NCI-H2107 treated with DMSO at 0.1 percent for 48 hours (cell line): ENCODE results near the gene DYRK1A.

ENCODE experiments used
- DNase-seq: peaks from one replicate; lab custom pipeline; 2025; ENCODE audit not compliant: unreplicated experiment; lab: John Stamatoyannopoulos, UW

The DYRK1A gene

DNA sequence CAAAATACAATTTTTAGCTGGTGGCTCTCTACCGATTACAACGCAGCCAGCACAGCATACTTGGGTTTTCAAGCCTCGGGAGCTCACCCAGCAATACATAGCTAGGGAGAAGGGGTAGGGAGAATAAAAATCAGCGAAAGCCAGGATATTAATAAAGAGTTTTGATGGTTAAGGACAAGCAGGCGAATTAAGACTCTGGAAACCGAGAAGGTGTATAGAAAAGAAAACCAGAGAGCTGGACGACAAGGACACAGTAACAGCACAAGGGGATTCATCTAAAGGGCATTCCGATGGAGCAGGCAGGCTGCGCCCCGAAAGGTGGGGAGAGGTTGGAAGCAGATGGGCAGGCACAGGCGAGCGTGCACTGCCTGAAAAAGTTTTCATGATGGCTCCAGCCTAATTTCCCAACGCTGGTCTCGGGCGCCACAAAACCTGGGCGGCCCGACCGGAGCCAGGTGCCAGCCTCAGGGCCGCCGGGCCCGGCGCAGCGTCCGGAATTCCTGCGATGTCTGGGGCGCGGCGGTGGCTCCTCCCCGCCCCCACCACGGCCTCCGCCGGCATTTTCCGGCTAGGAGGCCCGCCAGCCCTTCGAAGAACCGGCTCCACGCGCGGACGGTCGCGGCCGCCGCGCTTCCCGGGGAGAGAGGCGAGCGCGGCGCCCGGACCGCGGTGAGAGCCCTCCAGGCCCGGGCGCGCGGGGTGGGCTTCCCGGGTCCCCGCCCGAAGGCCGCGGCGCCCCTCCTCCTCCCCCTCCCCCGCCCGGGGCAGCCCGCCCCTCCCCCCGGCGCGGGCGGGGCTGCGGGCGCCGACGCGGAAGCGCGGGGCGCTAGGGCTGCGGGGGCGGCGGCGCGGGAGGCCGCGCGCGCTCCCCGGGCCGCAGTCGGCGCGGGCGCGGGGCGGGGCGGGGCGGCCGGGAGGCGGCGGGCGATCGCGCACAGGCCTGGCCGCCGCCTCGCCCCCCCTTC is 774 bp upstream of the DYRK1A start:
- DNase-seq: no peak

DNA sequence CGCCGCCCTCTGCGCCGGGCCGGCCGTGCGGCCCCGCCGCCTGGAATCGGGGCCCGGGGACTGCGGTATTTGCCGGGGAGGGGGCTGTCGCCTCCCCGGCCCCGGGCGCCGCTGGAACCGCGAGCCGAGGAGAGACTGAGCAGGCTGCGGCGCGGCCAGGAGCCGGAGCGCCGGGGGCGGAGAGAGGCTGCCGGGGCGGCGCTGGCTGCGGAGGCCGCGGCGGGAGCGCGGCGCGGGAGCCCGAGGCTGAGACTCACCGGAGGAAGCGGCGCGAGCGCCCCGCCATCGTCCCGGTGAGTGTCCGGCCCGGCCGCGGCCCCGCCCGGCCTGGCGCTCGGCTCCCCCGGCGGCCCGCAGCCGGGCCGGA is 746 bp downstream of the DYRK1A start:
- no peak for DNase-seq

DNA sequence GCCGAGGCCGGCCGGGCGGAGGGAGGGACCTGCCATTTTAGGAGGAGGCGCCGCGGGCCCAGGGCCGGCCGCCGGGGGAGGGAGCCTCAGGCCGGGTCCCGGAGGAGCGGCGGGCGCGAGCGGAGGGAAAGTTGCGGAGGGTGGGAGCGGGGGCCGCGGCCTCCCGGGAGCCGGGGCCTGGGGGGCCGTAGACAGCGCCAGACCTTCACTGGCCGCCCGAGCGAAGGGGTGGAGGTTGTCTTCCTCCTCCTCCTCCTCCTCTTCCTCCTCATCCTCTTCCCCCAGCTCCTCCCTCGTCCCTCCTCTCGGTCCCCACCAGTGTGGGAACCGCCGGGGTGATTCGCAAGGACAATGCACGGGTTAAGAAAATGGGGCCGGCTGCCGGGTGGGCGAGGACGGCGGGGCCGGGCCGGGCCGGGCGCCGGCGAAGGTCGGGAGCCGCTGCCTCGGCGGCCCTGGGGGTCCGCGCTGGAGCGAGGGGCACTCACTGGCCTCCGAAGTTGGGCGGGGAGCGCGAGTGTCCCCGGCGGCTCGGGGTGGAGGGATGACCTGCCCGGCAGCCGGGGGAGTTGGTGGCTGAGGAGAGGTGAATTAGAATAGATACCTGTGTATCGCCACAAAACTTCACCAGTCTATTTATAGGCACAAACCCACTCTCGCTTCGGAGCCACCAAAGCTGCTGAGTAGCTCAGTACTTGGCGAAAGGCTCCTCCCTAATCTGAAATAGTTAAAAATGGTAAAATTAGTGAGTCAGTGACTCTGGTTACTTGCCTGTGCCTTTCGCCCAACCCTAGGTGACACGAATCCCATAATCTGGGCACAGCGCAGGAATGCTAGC is 1.3 kb downstream of the DYRK1A start:
- DNase-seq: no peak

DNA sequence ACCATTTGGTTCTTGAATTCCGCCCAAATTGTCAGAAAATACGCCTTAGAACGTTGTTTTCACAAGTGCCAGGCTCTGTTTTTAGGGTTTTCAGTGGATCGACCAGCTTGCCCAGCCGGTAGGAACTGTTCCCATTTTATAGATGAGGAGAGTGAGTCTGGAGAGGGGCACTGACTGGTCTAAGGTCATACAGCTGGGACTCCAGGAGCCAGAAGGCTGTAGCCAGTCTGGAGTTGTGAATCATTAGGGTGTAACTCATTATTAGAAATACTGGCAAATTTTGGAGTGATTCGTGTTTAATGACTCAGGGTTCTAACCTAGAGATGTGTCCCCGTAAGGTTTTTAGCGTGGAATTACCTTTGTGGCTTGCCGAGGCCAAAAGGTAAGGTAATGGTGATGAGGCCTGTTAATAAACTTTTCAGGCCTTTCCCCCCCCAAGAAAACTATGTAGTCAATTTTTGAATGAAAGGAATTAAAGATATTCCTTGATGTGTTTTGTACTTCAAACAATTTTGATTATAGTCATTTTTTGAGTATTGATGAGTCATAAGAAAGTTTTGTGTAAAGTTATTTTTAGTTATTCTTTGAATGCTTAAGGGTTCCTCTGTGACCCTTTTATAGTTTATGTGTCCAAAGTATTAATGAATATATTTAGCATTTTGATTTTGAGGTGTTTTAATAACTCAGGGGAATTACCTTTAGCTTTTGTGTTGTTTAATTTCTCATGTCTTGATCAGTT is 2.1 kb downstream of the DYRK1A start:
- no peak for DNase-seq

DNA sequence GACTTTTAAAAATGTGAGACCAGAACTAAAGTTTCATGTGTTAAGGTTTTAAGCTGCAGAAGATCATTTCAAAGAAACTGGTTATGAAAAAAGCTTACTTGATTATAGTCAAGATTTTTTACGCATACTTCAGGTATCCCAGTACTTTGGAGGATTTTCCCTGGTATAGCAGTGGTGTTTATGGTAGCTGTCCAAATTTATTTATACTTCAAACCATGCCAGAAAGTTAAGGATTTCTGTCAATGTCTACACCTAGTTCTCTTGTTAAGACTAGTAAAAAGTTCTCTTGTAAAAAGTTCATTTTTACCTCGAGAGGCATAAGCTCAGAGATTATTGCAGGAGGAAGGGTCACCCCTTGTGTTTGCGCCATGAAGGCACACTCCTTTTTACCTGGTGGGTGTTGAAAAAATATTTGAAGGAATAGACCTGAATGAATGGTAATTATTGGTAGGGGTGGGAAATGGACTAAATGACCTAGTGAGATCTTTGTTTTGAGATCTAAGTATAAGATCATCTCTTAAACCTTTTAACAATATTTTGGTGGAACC is 2.8 kb downstream of the DYRK1A start:
- no peak for DNase-seq

DNA sequence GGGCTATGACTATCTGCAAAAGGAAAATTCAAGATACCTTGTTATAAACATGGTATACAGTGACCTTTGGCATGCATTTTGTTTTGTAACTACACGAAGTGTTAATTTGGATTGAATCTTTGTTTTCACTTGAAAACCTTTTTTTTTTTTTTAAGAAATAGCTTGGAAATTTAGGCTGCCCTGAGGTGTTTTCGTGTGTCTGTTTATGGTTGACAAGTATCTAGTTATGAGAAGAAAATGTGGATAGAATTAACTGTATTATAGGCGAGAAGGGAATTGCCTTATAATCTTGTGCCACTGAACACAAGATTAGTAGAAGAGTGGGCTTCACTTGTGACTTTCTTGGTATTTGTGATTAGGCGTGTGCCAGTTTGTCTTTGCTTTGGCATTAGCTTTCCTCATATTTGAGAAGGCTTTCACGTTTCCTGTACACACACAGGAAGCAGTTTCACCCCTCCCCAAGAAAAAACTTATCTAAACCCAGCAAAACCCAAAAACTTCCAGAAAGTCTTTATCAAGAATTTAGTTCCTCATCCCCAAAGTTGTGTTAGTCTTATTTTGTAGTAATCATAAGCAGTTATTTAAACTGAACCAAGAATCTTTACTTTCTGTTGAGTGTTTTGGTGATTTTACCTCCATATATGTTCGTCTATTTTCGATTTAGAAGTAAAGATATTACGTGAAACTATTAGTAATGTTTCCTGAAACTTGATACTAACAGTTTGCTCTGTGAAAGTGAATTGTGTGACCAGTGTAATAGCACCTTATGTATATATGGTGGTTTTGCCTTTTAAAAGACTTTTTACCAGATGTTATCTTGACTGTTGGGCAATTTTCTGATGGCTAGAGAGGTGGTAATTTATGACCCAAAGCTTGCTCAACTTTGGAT is 3.8 kb downstream of the DYRK1A start:
- DNase-seq: no peak

DNA sequence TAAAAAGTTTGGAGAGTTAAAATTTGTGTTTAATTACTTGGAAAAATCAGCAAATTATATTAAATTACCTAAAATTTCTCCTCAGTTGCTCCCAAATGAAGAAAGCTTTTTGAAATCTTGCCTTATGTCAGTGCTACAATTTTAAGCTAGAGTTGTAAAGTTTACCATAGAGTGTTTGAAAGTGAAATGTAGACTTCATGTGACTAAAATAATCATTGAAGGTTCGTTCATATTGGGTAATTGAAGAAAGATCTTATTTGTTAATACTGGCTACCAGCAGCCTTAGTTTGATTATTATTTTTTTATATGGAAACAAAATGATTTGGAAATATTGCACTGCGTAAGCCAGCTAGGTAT is 4.4 kb downstream of the DYRK1A start:
- no peak for DNase-seq

DNA sequence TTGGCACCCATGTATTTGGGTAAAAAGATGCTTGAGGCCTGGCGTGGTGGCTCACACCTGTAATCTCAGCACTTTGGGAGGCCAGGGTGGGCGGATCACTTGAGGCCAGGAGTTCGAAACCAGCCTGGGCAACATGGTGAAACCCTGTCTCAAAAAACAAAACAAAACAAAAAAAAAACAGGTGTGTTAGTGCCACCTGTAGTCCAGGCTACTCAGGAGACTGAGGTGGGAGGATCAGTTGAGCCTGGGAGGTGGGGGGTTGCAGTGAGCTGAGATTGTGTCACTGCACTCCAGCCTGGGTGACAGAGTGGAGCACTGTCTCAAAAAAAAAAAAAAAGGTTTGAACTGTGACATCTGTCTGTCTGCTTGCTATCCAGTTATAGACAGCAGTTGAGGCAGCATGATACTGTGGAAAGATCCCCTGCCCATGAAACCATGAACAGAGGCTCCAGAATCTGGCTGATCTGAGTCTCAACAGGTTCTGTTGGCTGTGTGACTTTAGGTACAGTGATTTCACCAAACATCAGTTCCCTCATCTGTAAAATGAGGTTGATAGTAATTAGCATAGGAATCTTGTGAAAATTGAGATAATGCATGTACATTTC is 5.7 kb downstream of the DYRK1A start:
- DNase-seq: no peak

DNA sequence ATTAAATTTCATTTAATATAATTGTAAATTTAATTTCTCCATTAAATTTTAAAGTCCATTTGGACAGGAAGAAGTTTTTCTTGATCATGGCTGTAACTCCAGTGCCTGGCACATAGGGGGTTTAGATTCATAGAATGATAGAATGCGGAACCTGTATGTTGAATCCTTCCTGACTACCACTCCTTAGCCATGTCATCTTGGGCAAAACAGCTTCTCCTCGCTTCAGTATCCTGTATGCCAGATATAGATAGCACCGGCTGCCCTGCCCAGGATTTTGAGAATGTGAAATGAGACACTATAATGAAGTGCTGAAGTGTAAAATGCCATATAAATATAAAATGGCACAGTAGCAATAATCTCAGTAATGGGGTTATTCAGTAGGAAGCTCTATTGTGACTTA is 6.4 kb downstream of the DYRK1A start:
- no peak for DNase-seq

DNA sequence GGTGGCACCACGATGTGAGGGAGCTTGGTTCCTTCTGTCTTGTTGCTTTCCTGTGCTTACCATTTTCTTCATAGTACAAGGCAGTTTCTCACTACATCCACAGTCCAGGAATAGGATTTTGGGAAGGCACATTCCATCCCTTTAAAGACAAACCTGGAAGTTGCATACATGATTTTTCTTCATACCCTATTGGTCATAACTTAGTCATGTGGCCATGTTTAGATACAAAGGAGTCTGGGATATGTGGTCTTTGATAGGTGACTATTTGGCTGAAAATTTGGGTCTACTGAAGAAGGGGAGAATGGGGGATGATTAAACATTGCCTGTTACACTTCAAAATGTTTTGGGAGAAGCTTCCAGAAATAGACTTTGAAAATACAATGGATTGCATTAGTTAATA is 7.0 kb downstream of the DYRK1A start:
- no peak for DNase-seq

DNA sequence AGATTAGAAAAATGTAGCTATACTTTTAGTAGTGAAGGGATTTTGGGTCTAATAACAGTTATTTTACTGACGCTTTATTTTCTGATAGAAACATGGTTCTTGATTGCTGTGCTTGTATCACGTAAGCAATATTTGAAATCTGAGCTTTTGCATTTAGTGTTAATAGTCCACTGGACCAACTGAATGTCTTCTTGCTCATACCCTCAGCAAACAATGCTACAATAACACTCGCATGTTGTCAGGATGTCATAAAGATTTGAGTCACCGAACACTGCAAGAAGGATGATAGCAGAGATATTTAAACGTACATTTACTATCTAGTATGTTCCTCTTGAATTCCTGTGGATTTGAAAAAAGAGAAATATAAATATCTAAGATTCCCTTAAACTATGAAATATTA is 7.5 kb downstream of the DYRK1A start:
- DNase-seq: no peak

DNA sequence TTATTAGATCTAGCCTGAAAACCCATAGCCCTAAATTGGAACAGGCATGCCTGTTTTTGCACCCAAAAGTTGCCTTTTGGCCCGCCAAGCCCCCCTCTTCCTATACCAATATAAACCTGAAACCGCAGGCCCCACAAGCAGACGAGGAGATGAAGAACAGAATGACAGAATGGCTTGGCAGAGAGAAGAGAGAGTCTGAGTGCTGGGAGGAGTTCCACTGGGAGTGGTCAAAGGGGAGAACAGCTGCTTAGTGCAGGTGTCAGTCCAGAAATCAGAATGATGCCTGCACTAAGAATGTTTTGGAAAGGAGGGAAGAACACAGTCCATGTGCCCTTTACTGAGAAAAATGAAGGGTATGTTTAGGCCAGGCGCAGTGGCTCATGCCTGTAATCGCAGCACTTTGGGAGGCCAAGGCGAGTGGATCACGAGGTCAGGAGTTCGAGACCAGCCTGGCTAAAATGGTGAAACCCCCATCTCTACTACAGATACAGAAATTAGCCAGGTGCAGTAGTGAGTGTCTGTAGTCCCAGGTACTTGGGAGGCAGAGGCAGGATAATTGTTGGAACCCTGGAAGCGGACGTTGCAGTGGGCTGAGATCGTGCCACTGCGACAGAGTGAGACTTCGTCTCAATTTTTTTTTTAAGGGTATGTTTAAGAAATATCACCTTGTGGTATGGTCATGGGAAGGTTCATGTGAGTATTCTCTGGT is 9.4 kb downstream of the DYRK1A start:
- peak; percentile 56 for DNase-seq

DNA sequence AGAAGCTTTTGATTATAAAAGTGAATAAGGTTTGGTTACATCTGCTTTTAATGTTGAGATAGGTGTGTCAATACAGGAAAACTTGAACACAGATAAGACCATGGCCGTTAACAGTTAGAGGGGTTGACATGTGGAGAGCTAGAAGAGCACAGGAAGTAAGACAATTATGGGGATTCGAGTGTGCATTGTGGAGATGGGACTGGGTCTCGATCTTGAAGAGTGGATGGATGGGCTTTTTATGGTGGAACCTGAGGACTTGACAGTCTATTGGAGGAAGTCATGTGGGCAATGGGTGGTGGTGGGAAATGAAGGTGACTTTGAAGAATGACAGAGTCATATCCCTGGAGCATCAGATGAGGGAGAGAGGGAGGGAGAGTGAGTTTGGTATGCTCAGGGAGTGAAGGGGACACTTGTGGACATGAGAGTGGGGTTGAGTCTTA is 12.1 kb downstream of the DYRK1A start:
- DNase-seq: no peak

DNA sequence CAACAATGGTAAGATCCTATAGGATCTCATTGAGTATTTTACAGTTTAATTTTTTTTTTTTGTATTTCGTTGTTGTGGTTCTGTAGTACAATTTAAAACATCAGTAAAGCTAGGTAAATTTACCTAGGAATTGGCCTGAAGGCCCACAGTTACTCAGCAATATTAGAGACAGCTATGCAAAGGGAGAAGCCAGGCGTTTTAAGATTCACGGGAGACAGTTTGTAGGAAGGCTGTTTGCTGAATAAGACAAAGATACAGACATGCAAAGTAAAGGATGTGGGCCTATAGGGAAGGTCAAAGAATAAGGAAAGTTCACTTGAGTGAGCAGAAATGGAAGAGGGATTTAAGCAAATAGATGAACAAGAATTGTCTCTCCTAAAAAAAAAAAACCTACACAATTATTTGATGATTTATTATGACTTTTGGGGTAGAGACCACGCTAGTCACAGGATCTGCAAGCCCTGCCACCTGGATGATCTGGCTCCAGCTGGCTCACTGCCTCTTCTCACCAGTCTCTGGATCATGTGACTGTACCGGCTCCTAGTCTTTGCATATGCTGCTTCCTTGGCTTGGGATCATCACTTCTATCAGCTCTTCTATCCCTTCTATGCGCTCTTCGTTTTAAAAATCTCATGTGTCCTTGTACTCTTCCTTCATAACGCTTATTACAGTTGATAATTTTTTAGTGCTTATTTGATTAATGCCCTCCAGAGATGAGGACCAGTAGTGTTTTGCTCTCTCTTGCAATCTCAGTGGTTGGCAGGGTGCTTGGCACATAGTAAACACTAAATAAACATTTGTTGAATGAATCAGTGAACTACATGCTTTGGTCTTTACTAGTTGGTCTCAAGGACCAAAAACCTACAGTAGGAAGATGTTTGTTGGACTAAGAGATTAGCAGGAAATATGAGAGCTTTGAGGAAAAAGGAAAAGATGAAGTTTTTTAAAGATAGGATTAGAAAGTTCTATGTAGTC is 14.1 kb downstream of the DYRK1A start:
- DNase-seq: peak; percentile 47

DNA sequence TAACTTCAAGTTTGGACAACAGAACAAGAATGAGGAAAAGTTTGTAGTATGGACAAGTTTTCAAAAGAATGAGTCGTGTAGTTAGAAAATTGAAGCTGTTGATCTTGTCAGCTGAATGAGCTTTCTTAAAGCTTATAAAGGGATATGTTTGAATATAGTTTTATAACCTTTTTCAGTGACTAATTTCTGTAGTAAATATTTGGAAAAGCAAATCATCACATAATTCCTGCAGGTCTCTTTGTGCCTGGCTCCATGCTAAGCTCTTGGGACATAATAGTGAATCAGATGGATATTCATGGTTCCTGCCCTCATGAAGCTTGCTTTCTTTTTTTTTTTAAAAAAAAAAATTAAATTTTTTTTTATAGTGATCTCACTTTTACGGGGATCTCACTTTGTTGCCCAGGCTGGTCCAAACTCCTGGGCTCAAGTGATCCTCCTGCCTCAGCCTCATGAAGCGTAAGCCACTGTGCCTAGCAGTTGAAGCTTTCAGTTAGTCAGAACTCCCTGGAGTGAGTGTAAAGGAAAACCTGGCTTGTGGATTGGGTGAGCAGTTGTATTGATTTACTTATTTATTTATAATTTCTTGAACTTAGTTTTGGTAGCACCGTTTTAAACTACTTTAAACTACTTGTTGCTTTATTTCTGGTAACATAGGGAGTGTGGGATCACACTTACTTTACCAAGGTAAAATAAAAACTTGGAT is 15.5 kb downstream of the DYRK1A start:
- DNase-seq: no peak

DNA sequence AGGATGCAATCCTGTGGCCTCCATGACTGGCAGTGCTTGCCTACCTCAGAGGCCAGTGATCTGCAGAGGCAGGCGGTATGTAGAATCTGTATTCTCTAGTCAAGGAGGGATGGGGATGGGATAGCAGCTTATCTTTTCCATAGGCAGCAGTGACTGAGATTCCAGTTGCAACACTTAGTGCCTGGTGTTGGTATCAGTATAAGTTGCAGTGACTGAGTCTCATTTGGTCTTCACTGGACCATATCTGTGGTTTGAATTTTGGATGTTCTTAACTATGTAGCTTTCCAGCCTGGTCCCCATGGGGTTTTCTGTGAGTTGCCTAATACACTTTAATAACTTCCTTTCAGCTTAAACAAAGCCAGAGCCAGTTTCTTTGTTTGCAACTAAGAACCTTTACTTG is 16.5 kb downstream of the DYRK1A start:
- no peak for DNase-seq

DNA sequence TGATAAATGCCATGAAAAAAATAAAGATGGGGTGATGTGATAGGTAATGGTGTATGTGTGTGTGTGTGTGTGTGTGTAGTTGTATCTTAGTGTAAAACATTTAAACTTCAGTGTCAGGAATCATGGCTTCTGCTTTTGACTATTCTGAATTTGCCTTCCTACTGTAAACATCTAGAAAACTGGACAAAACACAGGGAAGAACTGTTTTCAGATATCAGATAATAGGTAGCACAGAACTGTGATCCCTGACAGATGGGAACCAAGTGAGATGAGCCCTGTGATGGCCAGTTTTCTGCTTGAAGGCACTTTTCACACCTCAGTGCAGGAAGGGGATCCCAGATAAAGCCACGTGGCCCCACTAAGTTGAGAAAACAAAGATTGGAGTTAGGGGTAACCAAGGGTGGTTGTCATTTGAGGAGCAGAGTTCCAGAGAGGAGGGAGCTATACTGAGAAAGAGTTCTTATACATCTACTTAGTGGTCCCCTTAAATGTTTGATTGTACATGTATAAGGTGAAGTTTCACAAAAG is 17.3 kb downstream of the DYRK1A start:
- DNase-seq: no peak
